ENCODE data around the gene HJV. TPM values are rescaled to one million over a fixed set of nuclear protein-coding genes. Genes with fewer than 3 reads are reported as not detected.

The HJV gene
- total and polyA plus RNA-seq, 2 of the 8 experiments (the other 6 are each of a cell fraction or from before 2014, with no cell fraction given) = 0.32 to 0.70 TPM

GRCh38 chr1:146010126-146010738 is 11.3 kb downstream of the HJV start (continued):
- TF ChIP-seq EGR1 (IDR thresholded peaks at IDR 0.05; ENCODE audit: borderline replicate concordance, low read depth, low read length) = no peak
